Spleen (tissue), 7 donors: Measurements from ENCODE around the gene NDUFC2.

Source experiments
- POLR2AphosphoS5 ChIP-seq, 3 donors: sonication (generic); formaldehyde crosslinking; IDR thresholded peaks; one replicate each; pipeline ENCODE4 v1.5.1; 2017; ENCODE audit warnings: antibody characterized with exemption in 3 of 3
- TF ChIP-seq, protein P1 (sequence below), 11 experiments: fragments of 200-600 bp in 7 of 11; fragments of 450-650 bp in 4 of 11; sonication (generic) in 4 of 11; IDR thresholded peaks in 8 of 11; conservative IDR thresholded peaks in 3 of 11; 1 replicate in 7 of 11; 2 replicates in 4 of 11; pipeline versions ENCODE4 v1.4.0 to v1.8.0; 2016 to 2021; ENCODE audit warnings: antibody characterized with exemption in 11 of 11, inconsistent platforms in 4 of 11, mild to moderate bottlenecking in 1 of 11
- donor health status: DM: no; HTN: no; CAD: no; lungs with moderate emphysema.
- donor health status: DM: no; HTN: no; CAD: no.
- donor health status: DM: no; HTN: no; CAD: no.

DNA sequence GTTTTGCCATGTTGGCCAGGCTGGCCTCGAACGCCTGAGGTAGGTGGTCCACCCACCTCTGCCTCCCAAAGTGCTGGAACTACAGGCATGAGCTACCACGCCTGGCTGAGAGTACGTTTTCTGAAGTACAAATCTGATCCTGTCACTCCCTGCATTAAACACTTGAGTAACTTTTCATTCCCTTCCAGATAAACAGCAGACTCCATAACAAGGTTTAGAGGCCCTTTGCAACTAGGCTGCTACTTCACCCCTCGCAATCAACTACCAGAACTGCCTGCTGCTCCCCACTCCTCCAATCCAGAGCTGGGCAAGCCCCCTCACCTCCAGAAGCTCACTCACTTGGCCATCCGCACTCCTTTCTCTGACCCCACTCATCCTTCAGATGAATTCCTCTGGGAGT is 58.1 kb downstream of the NDUFC2 start:
- TF ChIP-seq, protein P1, sequence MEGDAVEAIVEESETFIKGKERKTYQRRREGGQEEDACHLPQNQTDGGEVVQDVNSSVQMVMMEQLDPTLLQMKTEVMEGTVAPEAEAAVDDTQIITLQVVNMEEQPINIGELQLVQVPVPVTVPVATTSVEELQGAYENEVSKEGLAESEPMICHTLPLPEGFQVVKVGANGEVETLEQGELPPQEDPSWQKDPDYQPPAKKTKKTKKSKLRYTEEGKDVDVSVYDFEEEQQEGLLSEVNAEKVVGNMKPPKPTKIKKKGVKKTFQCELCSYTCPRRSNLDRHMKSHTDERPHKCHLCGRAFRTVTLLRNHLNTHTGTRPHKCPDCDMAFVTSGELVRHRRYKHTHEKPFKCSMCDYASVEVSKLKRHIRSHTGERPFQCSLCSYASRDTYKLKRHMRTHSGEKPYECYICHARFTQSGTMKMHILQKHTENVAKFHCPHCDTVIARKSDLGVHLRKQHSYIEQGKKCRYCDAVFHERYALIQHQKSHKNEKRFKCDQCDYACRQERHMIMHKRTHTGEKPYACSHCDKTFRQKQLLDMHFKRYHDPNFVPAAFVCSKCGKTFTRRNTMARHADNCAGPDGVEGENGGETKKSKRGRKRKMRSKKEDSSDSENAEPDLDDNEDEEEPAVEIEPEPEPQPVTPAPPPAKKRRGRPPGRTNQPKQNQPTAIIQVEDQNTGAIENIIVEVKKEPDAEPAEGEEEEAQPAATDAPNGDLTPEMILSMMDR (IDR thresholded peaks at IDR 0.05 in 8 of 11, conservative IDR thresholded peaks at IDR 0.05 in 3 of 11) = no peak
- no peak for TF ChIP-seq POLR2AphosphoS5 (IDR thresholded peaks at IDR 0.05)
